Neural progenitor cell (in vitro differentiated cells): Measurements from ENCODE around the gene CCDC78.

Experiments used
- CTCF ChIP-seq: fragments of 200-600 bp; sonication (generic); IDR thresholded peaks from 2 replicates; pipeline ENCODE4 v1.5.1; 2017; ENCODE audit warnings: antibody characterized with exemption, mild to moderate bottlenecking
- EZH2 ChIP-seq: fragments of 200-600 bp; sonication (generic); IDR thresholded peaks from 2 replicates; pipeline ENCODE4 v1.6.1; 2017; ENCODE audit warnings: antibody characterized with exemption, mild to moderate bottlenecking, moderate library complexity
- EZH2phosphoT487 ChIP-seq: fragments of 200-600 bp; sonication (generic); IDR thresholded peaks from 2 replicates; pipeline ENCODE4 v1.6.1; 2017; ENCODE audit warnings: antibody characterized with exemption

- TF ChIP-seq EZH2 (no peak), CTCF (no peak), EZH2phosphoT487 (no peak)
Observed at GRCh38 chr16:746637-747036, 20.4 kb upstream of the CCDC78 start.
